GM19438 (cell line): ENCODE data around the gene ZNF407.

ENCODE experiments used
- ATAC-seq: cut with Tn5 transposase; IDR thresholded peaks from one replicate; pipeline ENCODE4 v1.9.1; 2021; ENCODE audit warnings: low read depth; ENCODE audit not compliant: unreplicated experiment

ZNF407 gene

DNA sequence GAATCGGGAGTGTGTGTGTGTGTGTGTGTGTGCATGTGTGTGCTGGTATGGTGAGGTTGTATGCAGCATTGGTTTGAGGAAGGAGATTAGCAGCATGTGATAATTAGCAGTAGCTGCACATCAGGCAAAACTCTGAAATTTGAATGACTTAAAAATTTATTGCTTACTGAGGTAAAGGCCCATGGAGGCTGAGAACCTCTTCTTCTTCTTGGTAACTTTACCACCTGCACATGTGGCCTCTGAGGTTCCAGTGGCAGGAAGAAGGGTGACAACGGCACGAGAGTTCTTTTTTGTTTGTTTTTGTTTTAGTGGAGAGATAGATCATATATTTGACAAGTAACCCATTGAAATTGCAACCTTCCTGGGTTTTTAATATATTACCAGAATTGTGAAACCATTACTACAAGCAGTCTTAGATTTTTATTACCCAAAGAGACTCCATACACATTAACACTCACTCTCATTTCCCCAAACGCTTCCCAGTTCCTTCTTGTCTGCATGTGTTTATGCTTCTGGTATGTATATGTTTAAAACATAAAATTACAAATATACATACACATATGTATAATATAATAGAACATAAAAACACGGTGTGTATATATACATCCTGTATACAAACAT lies 319.2 kb downstream of the ZNF407 start:
- ATAC-seq = peak; percentile 71

DNA sequence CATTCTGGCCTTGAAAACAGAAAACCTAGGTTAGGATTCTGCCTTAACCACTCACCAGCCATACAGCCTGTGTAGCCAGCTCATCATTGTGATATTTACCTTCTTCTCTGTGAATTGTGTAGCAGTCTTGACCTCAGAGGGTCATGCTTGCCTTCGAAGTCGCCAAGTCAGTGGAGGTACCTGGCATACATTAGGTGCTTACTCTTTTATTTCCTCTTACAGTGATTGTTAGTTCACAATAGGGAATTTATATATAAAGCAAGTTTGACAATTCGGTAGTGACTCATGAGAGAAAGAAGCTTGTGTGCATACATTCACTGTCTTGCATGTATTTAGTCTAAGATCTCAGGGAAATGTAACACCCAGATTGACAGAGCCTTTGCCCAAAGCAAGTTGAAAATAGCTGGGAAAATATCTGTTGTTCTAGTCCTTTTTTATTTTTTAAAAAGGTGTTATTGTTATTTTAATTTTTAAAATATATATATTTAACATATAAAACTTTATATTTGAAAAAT lies 320.7 kb downstream of the ZNF407 start:
- no peak for ATAC-seq

- ATAC-seq = no peak
These were observed 323.6 kb downstream of the ZNF407 start for GRCh38 chr18:74921057-74921820.

- ATAC-seq = no peak
These were observed 328.4 kb downstream of the ZNF407 start for GRCh38 chr18:74926051-74926450.

GRCh38 chr18:74928194-74928968 lies 330.7 kb downstream of the ZNF407 start:
- no peak for ATAC-seq

DNA sequence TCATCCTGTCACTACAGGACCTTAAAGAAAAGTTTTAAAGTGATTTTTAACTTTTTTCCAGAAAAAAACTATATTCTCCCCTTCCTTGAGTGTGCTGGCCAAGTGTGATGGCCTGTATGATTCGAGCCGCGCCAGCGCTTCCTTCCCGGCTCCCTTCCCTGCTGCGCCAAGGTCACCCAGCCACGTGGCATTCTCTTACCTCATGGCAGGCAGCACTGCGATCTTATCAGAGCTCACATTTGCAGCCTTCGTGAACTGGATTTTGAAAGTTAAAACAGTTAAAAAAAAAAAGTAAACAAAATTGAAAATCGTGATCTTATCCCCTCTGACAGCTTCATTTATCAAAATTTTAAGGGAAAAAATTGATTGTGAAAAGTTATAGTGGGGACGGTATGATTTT lies 331.4 kb downstream of the ZNF407 start:
- ATAC-seq = no peak

DNA sequence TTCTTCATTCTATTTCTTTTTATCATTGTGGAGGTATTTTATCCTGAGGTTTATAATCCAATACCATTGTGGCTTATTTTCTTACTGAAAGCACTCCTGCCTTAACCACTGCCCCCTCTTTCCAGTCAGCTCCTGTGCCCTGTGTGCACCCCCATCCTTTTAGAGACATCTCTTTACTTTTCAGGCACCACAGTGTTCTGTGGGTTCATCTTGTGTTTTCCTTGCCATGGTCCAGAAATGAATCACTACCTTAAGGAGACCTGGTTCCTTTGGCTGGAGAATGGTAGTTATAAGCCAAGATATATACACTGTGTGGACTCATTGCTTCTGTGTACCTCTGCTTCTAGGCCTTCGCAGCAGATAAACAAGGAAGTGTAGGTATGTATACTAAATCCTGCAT lies 332.9 kb downstream of the ZNF407 start:
- no peak for ATAC-seq

GRCh38 chr18:74933930-74934329 lies 336.3 kb downstream of the ZNF407 start:
- ATAC-seq = no peak

DNA sequence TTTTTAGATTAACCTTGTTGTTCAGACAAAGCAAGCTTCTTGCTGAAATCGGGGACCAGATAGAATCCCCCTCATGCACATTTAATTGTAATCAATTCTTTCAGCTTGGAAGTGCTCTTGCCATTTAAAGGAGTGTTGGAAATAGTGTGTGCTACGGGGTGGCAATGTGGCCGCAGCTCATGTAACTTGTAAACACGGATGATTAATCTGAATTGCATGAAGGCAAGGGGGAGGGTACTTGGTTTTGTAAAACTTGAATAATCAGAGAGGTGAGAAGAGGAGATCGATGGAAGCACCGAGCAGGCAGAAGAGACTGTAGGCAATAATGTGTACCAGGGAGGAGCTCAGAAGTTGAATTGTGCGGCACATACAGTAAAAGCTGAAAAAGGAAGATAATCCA lies 337.8 kb downstream of the ZNF407 start:
- no peak for ATAC-seq

DNA sequence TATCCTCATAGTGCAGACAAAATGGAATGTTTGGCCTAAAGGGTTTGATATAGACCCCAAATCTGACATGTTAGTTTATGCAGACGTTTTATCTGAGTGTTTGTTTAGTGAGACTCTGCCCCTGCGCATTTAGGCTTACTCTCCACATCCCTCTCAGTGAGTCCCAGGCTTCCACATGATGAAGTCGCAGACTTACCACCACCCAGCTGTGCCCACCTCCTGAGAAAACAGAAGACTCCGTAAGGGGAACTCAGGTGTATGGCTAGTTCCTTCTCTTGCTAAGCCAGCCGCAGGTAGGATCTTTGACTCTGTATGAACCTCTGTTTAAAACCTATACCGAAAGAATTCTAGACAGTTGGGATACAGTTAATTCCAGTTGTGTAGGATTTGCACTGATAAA lies 338.7 kb downstream of the ZNF407 start:
- no peak for ATAC-seq

DNA sequence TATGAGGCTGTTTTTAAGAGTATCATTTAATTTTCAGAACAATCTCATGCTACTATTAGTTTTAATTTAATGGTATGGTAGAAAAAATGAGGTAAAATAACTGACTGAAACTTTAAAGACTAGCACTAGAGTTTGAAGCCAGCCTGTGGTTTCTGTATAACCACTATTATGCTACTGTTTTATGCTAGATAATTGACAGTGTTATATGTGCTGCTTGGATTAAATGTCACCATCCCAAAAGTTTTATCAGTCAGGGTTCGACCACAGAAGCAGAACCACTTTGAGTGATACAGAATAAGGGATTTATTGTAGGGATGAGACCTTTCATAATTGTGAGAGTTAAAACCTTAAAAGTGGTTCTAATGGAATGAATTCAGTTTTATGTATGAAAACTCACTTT lies 339.6 kb downstream of the ZNF407 start:
- no peak for ATAC-seq

DNA sequence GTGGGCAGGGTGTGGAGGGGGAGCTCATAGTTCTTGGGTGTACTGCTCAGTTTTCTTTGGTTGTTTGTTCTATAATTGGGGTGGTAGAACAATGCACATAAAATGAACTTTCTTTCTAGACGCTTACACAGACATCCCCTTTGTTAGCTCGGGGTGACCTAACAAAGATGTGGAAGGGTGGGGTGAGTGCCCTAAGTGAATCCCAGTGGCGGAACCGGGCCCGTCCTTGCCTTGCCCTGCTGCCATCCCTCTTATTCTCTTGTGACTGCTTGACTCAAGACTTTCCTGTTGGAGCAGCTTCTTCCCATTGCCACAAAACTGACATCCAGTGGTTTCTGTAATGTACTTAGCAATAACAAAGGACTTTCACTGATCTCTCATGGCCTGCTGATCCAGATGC lies 343.2 kb downstream of the ZNF407 start:
- no peak for ATAC-seq

DNA sequence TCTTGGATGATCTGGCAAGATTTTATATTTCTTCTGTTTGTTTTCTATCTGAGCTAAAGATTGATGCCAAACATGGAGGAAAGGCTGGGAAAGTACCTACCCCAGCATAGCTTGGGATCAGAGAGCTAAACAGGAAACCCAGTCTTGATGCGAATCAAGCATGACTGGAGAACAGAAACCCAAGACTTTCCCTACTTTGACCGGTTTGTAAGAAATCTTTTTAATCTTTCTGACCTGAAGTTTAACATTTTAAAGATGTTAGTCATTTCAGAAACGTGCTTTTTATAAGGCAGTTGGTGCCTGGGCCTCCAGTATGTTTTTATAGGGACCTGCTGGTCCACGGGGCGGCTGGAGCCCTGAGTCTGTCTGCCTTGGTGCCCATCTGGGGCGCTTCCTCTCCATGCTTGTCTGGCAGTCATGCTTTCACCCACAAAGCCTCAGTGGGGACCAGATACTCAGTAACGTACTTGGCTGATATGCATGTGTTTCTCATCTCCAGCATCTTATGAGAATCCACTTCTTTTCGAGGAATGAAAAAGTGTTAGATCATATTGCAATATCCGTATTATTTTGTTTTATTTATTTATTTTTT lies 344.7 kb downstream of the ZNF407 start:
- peak; percentile 81 for ATAC-seq

DNA sequence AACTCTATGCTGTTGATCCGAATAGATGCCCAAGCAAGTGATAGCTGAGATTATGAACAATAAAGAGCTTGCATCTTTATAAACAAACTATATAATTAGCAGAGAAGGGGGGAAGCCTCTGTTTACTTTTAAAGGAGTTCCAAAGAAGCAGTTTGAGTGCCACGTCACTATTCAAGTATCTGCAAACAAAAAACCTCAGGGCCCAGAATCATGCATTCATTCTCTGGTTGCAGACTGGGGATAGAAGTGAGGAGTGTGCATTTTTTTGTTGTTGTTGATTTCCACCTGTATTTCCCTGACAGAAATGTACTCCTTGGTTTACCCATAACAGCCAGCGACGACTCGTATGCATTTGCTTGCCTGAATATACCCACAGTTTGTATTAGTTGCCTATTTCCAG lies 347.0 kb downstream of the ZNF407 start:
- ATAC-seq = no peak

DNA sequence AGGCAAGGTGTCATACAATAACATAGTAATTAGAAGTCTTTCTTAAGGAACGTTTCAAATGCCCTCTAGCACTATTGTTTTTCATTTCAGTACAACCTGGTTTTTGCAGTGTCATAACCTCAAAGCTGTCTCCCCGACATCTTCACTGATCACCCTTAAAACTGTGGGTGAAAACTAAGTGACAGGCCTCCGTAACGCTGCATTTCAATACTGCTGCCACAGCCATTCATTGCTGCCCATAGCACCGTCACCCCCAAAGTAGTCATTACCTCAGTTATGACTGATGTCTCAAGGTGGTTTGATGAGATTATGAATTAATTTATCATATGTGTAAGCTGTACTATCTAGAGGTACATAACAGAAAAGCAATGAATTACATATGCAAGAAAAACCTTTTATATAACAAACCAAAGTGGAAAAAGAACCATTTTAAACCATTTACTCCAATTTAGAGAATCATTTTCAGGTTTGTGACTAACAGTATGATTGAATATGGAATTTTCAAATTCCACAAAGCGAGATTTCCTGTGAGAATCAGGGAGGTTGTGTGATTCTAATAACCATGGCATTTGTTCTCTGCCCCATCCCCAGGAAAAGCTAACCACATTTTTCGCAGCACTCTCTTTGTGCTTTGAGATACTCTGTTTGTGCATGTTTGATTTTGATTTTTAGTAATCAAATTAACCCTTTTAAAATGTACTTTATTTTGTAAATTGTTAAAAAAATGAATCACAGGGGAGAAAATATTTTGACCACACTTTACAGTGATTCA lies 348.3 kb downstream of the ZNF407 start:
- no peak for ATAC-seq

DNA sequence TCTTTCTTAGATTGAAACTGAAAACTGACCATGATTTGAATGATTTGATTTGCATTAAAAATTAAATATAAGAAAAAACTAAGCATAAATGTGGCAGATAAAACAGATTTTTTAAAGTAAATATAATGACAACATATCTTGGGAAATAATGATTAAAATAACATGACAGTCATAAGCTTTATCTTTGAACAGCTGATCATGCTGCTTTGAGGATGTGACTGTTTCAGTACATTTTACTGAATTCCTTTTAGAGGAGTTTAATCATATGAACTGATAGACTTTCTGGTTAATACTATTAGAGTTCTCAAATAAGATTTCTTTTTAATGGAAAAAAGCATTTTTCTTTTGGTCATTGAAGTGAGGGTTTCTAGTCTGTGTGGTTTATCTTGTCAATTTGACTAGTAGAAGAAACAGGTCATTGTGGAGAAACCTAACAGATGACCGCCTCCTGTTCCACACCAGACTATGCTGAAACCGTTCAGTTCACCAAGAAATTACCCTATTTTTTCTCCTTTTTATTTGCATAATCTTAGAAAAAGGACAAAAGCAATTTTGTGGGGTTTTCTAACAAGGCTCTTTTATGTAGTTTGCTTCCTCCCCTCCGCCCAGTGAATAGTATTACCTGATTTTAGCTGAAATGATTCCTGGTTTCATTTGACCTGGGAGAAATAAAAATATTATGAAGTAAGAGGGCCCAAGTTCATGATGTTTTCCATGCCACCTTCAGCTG lies 349.1 kb downstream of the ZNF407 start:
- ATAC-seq = no peak

- ATAC-seq = no peak
These were observed 349.7 kb downstream of the ZNF407 start for GRCh38 chr18:74947417-74947816.

DNA sequence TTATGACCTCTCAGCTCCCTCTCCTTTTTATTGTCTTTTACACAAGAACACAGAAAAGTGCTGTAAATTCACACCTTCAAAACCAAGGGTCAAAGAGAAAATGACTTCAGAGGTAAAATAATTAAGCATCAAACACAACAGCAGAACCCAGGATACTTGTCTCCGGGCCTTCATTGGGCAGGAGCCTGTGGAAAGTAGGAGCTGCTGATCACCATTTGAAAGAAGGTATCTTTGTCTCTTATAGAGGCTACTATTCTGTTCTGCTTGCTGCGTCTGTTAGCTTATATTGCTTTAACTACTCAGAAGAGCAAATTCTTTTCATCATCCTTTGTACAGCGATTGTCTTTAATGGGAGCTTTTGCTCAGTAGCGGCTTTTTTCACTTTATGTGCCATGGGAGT lies 350.2 kb downstream of the ZNF407 start:
- no peak for ATAC-seq

DNA sequence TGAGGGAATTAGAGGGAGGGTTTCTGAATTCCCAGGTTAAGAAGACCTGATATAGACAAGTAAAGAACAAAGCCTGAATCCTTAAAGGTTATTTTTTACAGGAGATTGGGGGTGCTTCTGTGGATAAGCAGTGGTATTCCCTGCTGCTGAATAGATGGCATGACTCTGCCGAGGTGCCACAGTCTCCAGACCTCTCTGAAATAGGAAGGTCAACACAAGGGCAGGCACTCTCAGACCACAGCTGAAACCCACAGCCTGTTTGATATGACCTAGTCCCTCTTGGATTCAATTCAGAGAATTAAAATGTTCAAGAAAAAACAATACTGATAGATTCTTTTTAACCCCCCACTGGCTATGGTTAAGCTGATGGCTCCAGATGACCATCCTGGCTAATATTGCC lies 351.9 kb downstream of the ZNF407 start:
- no peak for ATAC-seq

DNA sequence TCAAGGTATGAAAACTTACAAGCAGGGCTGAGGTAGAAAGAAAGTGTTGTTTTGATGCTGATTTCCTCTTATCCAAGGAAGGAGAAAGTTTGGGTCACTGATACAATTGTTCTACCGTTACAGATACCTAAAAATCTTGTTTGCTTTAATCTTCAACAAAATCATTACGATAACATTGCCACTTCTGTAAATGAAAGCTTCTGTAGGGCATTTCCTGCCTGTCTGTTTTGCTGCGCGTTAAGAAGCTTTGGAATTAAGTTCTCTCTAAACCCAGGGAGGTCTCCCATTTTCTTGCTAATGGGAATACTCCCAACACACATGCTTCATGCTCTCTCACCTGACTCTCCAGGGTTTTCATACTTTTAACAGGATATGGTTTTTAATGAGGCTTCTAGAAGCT lies 352.8 kb downstream of the ZNF407 start:
- no peak for ATAC-seq
